Astrocyte (in vitro differentiated cells and primary cell): ENCODE measurements around the gene MED27. TPM values are rescaled to one million over a fixed set of nuclear protein-coding genes. Genes with fewer than 3 reads are reported as not detected.

Experiments used
- DNase-seq: peaks from one replicate; pipeline ENCODE4 v3.0.0-alpha.2; 2010; ENCODE audit warnings: low read depth
- FAIRE-seq: peaks from 2 replicates; lab custom pipeline; 2011; peaks lifted over from hg19 to GRCh38; lab: Jason Lieb, UNC
- H2AFZ ChIP-seq: 2 replicates; pipeline ENCODE4 v1.6.0; 2012; ENCODE audit warnings: low read depth, low read length, inconsistent platforms
- H3K27ac ChIP-seq: 2 replicates; pipeline ENCODE4 v1.5.1; 2011; ENCODE audit warnings: low read depth, low read length, inconsistent platforms
- H3K27me3 ChIP-seq: 2 replicates; pipeline ENCODE4 v1.6.0; 2011; ENCODE audit warnings: low read length, inconsistent platforms; ENCODE audit not compliant: insufficient read depth
- H3K36me3 ChIP-seq: 2 replicates; pipeline ENCODE4 v1.5.1; 2011; ENCODE audit warnings: low read length, inconsistent platforms; ENCODE audit not compliant: insufficient read depth
- H3K4me1 ChIP-seq: 2 replicates; pipeline ENCODE4 v1.5.1; 2011; ENCODE audit warnings: low read length, inconsistent platforms; ENCODE audit not compliant: insufficient read depth
- H3K4me2 ChIP-seq: 2 replicates; pipeline ENCODE4 v1.6.0; 2012; ENCODE audit warnings: low read length, inconsistent platforms
- H3K4me3 ChIP-seq: 2 replicates; pipeline ENCODE4 v1.5.1; 2011; ENCODE audit warnings: low read depth, mild to moderate bottlenecking, low read length, inconsistent platforms; ENCODE audit not compliant: insufficient read depth
- H3K79me2 ChIP-seq: 2 replicates; pipeline ENCODE4 v1.6.0; 2012; ENCODE audit warnings: mild to moderate bottlenecking, low read length, inconsistent platforms; ENCODE audit not compliant: insufficient read depth
- H3K9ac ChIP-seq: 2 replicates; pipeline ENCODE4 v1.6.0; 2012; ENCODE audit warnings: mild to moderate bottlenecking, low read length, inconsistent platforms
- H3K9me3 ChIP-seq: 2 replicates; pipeline ENCODE4 v1.5.1; 2012; ENCODE audit warnings: low read depth, mild to moderate bottlenecking, low read length, inconsistent platforms; ENCODE audit not compliant: insufficient read depth
- H4K20me1 ChIP-seq: 2 replicates; pipeline ENCODE4 v1.6.0; 2012; ENCODE audit warnings: low read length, inconsistent platforms; ENCODE audit not compliant: insufficient read depth
- H3K27ac Mint-ChIP-seq: one replicate; pipeline ENCODE4 v1.8.0; 2021; ENCODE audit warnings: mild to moderate bottlenecking, mixed read lengths; ENCODE audit not compliant: unreplicated experiment
- H3K27me3 Mint-ChIP-seq: one replicate; pipeline ENCODE4 v1.8.0; 2021; ENCODE audit warnings: low read depth, mixed read lengths; ENCODE audit not compliant: unreplicated experiment
- H3K36me3 Mint-ChIP-seq: one replicate; pipeline ENCODE4 v1.8.0; 2021; ENCODE audit warnings: low read depth, mixed read lengths; ENCODE audit not compliant: unreplicated experiment
- H3K4me1 Mint-ChIP-seq: one replicate; pipeline ENCODE4 v1.8.0; 2021; ENCODE audit warnings: low read depth, mixed read lengths; ENCODE audit not compliant: unreplicated experiment
- H3K4me3 Mint-ChIP-seq: one replicate; pipeline ENCODE4 v1.8.0; 2021; ENCODE audit warnings: mild to moderate bottlenecking, moderate library complexity, mixed read lengths; ENCODE audit not compliant: unreplicated experiment
- H3K9me3 Mint-ChIP-seq: one replicate; pipeline ENCODE4 v1.8.0; 2021; ENCODE audit warnings: mild to moderate bottlenecking, mixed read lengths; ENCODE audit not compliant: unreplicated experiment
- CTCF ChIP-seq: IDR thresholded peaks from 2 replicates; pipeline ENCODE4 v1.5.1; 2011; ENCODE audit warnings: low read depth, mild to moderate bottlenecking, inconsistent platforms, low read length, moderate library complexity; ENCODE audit not compliant: insufficient read depth
- EZH2 ChIP-seq: IDR thresholded peaks from 2 replicates; pipeline ENCODE4 v1.6.1; 2012; ENCODE audit warnings: mild to moderate bottlenecking, low read length, inconsistent platforms; ENCODE audit not compliant: insufficient read depth
- total RNA-seq: library from RNA; stranded (reverse); gene quantifications from 2 replicates; pipeline ENCODE4 v1.2.1, GENCODE V29; 2021

Gene MED27
- total RNA-seq, 1 donor from 2014 or later, result 26.9 TPM

GRCh38 chr9:131951155-131951554, 128.5 kb downstream of the MED27 start:
- H3K4me3 Mint-ChIP-seq, result no peak overlapping the region
- no peak for FAIRE-seq
- H3K36me3 Mint-ChIP-seq, result peaks cover 12% of the 10 kb centered on the region
- H3K4me1 Mint-ChIP-seq, result peaks cover 12% of the 10 kb centered on the region
- peaks cover 54% of the 10 kb centered on the region for H4K20me1 ChIP-seq
- H3K27me3 ChIP-seq, result no peaks in the 10 kb centered on the region
- H2AFZ ChIP-seq, result no peak overlapping the region
- no peak overlapping the region for H3K4me2 ChIP-seq
- no peaks in the 10 kb centered on the region for H3K36me3 ChIP-seq
- no peak overlapping the region for H3K27ac ChIP-seq
- no peaks in the 10 kb centered on the region for H3K9me3 Mint-ChIP-seq
- no peaks in the 10 kb centered on the region for H3K27me3 Mint-ChIP-seq
- no peak overlapping the region for H3K4me3 ChIP-seq
- H3K9ac ChIP-seq, result no peak overlapping the region
- TF ChIP-seq CTCF (no peak), EZH2 (no peak)
- no peak for DNase-seq
- H3K9me3 ChIP-seq, result no peaks in the 10 kb centered on the region
- H3K4me1 ChIP-seq, result no peaks in the 10 kb centered on the region
- H3K27ac Mint-ChIP-seq, result no peak overlapping the region
- H3K79me2 ChIP-seq, result peaks cover 3% of the 10 kb centered on the region

GRCh38 chr9:131950487-131950886, 129.2 kb downstream of the MED27 start:
- Histone ChIP-seq H3K9ac (no peak overlapping the region), H3K4me1 (no peaks in the 10 kb centered on the region), H3K27ac (no peak overlapping the region), H3K4me2 (no peak overlapping the region), H3K9me3 (no peaks in the 10 kb centered on the region), H3K36me3 (no peaks in the 10 kb centered on the region), H4K20me1 (peaks cover 54% of the 10 kb centered on the region), H2AFZ (no peak overlapping the region), H3K79me2 (peaks cover 3% of the 10 kb centered on the region), H3K27me3 (no peaks in the 10 kb centered on the region), H3K4me3 (no peak overlapping the region)
- H3K9me3 Mint-ChIP-seq, result no peaks in the 10 kb centered on the region
- H3K27ac Mint-ChIP-seq, result no peak overlapping the region
- peaks cover 16% of the 10 kb centered on the region for H3K4me1 Mint-ChIP-seq
- H3K36me3 Mint-ChIP-seq, result peaks cover 12% of the 10 kb centered on the region
- no peak for TF ChIP-seq EZH2
- TF ChIP-seq CTCF, result no peak
- H3K27me3 Mint-ChIP-seq, result no peaks in the 10 kb centered on the region
- DNase-seq (no peak), FAIRE-seq (no peak)
- H3K4me3 Mint-ChIP-seq, result no peak overlapping the region

- Mint-ChIP-seq H3K27me3 (no peaks in the 10 kb centered on the region), H3K36me3 (peaks cover 12% of the 10 kb centered on the region), H3K27ac (no peak overlapping the region), H3K4me3 (no peak overlapping the region), H3K9me3 (no peaks in the 10 kb centered on the region), H3K4me1 (peaks cover 11% of the 10 kb centered on the region)
- H3K4me2 ChIP-seq, result no peak overlapping the region
- DNase-seq, result no peak
- peaks cover 42% of the 10 kb centered on the region for H4K20me1 ChIP-seq
- no peaks in the 10 kb centered on the region for H3K4me1 ChIP-seq
- H3K27me3 ChIP-seq, result no peaks in the 10 kb centered on the region
- H3K4me3 ChIP-seq, result no peak overlapping the region
- TF ChIP-seq CTCF, result no peak
- H2AFZ ChIP-seq, result no peak overlapping the region
- no peak for FAIRE-seq
- H3K27ac ChIP-seq, result no peak overlapping the region
- peaks cover 3% of the 10 kb centered on the region for H3K79me2 ChIP-seq
- H3K9me3 ChIP-seq, result no peaks in the 10 kb centered on the region
- H3K9ac ChIP-seq, result no peak overlapping the region
- H3K36me3 ChIP-seq, result no peaks in the 10 kb centered on the region
Observed at GRCh38 chr9:131946180-131946579, 133.5 kb downstream of the MED27 start.
